ENCODE results near the gene ANKRD30B. TPM values are rescaled to one million over a fixed set of nuclear protein-coding genes. Genes with fewer than 3 reads are reported as not detected.

Gene ANKRD30B, protein sequence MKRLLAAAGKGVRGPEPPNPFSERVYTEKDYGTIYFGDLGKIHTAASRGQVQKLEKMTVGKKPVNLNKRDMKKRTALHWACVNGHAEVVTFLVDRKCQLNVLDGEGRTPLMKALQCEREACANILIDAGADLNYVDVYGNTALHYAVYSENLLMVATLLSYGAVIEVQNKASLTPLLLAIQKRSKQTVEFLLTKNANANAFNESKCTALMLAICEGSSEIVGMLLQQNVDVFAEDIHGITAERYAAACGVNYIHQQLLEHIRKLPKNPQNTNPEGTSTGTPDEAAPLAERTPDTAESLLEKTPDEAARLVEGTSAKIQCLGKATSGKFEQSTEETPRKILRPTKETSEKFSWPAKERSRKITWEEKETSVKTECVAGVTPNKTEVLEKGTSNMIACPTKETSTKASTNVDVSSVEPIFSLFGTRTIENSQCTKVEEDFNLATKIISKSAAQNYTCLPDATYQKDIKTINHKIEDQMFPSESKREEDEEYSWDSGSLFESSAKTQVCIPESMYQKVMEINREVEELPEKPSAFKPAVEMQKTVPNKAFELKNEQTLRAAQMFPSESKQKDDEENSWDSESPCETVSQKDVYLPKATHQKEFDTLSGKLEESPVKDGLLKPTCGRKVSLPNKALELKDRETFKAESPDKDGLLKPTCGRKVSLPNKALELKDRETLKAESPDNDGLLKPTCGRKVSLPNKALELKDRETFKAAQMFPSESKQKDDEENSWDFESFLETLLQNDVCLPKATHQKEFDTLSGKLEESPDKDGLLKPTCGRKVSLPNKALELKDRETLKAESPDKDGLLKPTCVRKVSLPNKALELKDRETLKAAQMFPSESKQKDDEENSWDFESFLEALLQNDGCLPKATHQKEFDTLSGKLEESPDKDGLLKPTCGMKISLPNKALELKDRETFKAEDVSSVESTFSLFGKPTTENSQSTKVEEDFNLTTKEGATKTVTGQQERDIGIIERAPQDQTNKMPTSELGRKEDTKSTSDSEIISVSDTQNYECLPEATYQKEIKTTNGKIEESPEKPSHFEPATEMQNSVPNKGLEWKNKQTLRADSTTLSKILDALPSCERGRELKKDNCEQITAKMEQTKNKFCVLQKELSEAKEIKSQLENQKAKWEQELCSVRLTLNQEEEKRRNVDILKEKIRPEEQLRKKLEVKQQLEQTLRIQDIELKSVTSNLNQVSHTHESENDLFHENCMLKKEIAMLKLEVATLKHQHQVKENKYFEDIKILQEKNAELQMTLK (N-terminal part only)
- total RNA-seq = not detected in 2 replicates
- not detected in 2 replicates for polyA plus RNA-seq
- polyA plus RNA-seq (2011; cell fraction: cytosol; rRNA removed) = not detected in 2 replicates
- not detected in 2 replicates for polyA plus RNA-seq (2011; cell fraction: nucleus; rRNA removed)
- not detected in 2 replicates for polyA plus RNA-seq (2012)
- polyA minus RNA-seq = not detected in 2 replicates
- polyA minus RNA-seq (2011; cell fraction: cytosol; rRNA and poly(A)+ RNA removed) = not detected
- not detected in 2 replicates for polyA minus RNA-seq (2011; cell fraction: nucleus; rRNA and poly(A)+ RNA removed)
- not detected for Bru-seq, nascent RNA
- not detected for BruChase-seq, experiment 1, labeled RNA remaining after a 6-hour chase
- BruChase-seq, experiment 2, labeled RNA remaining after a 2-hour chase = not detected
- long read RNA-seq = 0 reads

DNA sequence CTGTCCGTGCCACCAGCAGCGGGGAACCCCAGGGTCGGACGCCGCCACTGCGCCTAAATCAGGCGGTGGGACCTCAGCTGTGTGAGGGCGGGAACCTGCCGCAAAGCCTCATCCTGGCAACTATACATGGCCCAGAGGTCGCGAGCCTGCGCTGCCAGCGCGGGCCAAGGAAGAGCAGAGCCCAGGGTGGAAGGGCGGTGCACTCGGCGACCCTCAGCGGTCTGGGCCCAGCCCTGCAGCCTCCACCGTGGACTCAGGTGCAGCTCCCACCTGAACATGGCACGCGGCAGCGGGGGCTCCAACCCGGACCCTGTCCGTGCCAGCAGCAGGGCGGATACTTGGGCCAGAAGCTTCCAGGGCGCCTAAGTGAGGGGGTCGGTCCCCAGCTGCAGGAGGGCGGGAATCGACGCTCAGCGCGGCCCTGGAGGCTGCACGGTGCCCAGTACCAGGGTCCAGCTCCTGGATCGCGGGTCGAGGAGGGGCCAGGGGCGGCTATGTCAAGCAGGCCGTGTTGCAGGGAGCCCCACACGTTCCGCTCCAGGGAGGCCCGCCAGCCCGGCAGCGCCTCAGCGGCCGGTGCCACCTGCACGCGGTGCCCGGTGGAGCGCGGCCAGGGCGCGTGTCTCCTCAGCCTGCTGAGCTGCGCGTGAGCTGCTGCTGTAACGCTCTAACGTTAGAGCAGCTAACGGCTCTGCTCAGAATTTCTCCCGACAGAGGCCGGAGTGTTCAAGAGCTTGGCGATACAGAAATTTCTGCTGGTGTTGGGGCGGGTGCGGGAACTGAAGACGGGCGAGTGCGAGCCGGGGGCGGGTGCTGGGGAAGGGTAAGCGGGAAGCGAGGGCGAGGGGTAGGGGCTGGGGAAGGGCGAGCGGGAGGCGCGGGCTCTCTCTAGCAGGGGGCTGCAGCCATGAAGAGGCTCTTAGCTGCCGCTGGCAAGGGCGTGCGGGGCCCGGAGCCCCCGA is at the start of gene ANKRD30B:
Gene ANKRD30B (plus strand): TSS at position 660 of the 962 bp plus-strand sequence. CDS start 248 bp downstream, at position 908.
- no peak within 1 kb of the TSS for H3K27ac ChIP-seq (ENCODE audit: insufficient read depth, low read depth, low read length)
- no peak within 1 kb of the TSS for H3K4me3 ChIP-seq (replicated peaks in 1 of 3; ENCODE audit: insufficient read depth in 1 of 3, low read depth in 1 of 3, low read length in 3 of 3)
- no peaks in the 10 kb centered on the region for H3K27me3 ChIP-seq (ENCODE audit: control insufficient read depth in 2 of 2, insufficient read depth in 2 of 2, low read length in 2 of 2)
- no peak for DNase-seq (ENCODE audit: low read depth, low spot score)
- ChIA-PET CTCF (no interaction called here), POLR2A (no interaction called here)
- TF ChIP-seq, protein P1, sequence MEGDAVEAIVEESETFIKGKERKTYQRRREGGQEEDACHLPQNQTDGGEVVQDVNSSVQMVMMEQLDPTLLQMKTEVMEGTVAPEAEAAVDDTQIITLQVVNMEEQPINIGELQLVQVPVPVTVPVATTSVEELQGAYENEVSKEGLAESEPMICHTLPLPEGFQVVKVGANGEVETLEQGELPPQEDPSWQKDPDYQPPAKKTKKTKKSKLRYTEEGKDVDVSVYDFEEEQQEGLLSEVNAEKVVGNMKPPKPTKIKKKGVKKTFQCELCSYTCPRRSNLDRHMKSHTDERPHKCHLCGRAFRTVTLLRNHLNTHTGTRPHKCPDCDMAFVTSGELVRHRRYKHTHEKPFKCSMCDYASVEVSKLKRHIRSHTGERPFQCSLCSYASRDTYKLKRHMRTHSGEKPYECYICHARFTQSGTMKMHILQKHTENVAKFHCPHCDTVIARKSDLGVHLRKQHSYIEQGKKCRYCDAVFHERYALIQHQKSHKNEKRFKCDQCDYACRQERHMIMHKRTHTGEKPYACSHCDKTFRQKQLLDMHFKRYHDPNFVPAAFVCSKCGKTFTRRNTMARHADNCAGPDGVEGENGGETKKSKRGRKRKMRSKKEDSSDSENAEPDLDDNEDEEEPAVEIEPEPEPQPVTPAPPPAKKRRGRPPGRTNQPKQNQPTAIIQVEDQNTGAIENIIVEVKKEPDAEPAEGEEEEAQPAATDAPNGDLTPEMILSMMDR (IDR thresholded peaks at IDR 0.05; ENCODE audit: extremely low read depth in 1 of 2, insufficient read depth in 1 of 2, low read depth in 1 of 2, low read length in 2 of 2) = no peak
- no peak for TF ChIP-seq POLR2A (IDR thresholded peaks at IDR 0.05; ENCODE audit: low read depth, low read length)
- no peak for TF ChIP-seq GATA2 (IDR thresholded peaks at IDR 0.05; ENCODE audit: insufficient read depth, insufficient read length, low read depth, low read length)
- TF ChIP-seq FOS (IDR thresholded peaks at IDR 0.05; ENCODE audit: borderline replicate concordance, insufficient read depth, low read length) = no peak
- TF ChIP-seq MYC (IDR thresholded peaks at IDR 0.05; ENCODE audit: low read depth, low read length) = no peak
- TF ChIP-seq POLR2AphosphoS5 (IDR thresholded peaks at IDR 0.05; ENCODE audit: insufficient read depth, low read depth, low read length) = no peak
- TF ChIP-seq JUN (IDR thresholded peaks at IDR 0.05; ENCODE audit: borderline replicate concordance, insufficient read depth, insufficient read length, low read depth) = no peak
- no peak for TF ChIP-seq MAX (IDR thresholded peaks at IDR 0.05; ENCODE audit: insufficient read depth, insufficient read length)
- TF ChIP-seq EZH2 (IDR thresholded peaks at IDR 0.05; ENCODE audit: borderline replicate concordance, low read depth, low read length, severe bottlenecking) = no peak
- no peak within 1 kb of the TSS for H3K9ac ChIP-seq (replicated peaks; ENCODE audit: extremely low read depth, insufficient read depth, low read length)
- dilution Hi-C loops (cut with MboI; ENCODE audit: extremely low pct_ligation_motif_present, low sequenced_read_pairs) = no loop called here
- no peaks in the 10 kb centered on the region for H3K9me1 ChIP-seq (replicated peaks; ENCODE audit: control insufficient read depth, extremely low read depth, insufficient read depth, low read length)
- no peaks in the 10 kb centered on the region for H3K36me3 ChIP-seq (ENCODE audit: control insufficient read depth in 2 of 2, extremely low read depth in 1 of 2, insufficient read depth in 2 of 2, low read length in 2 of 2)
- intact Hi-C loops (cut with micrococcal nuclease) = no loop called here
- no peaks in the 10 kb centered on the region for H3K79me2 ChIP-seq (ENCODE audit: control insufficient read depth, insufficient read depth, low read length)
- H2AFZ ChIP-seq (ENCODE audit: low read depth, low read length) = no peak within 1 kb of the TSS
- no peaks in the 10 kb centered on the region for H3K4me1 ChIP-seq (ENCODE audit: control insufficient read depth, extremely low read depth, insufficient read depth, low read length)
- H4K20me1 ChIP-seq (replicated peaks; ENCODE audit: control insufficient read depth, extremely low read depth, insufficient read depth, low read length) = no peaks in the 10 kb centered on the region
- FAIRE-seq = no peak
- H3K9me3 ChIP-seq (replicated peaks; ENCODE audit: control insufficient read depth, insufficient read depth, low read length) = no peaks in the 10 kb centered on the region
- no TSS peak for BruUV-seq (replicated peaks)
- H3K4me2 ChIP-seq (ENCODE audit: insufficient read depth, low read length) = no peak within 1 kb of the TSS

Measured in endothelial cell of umbilical vein (primary cell).